ENCODE measurements around the gene PLA2R1.

DNA sequence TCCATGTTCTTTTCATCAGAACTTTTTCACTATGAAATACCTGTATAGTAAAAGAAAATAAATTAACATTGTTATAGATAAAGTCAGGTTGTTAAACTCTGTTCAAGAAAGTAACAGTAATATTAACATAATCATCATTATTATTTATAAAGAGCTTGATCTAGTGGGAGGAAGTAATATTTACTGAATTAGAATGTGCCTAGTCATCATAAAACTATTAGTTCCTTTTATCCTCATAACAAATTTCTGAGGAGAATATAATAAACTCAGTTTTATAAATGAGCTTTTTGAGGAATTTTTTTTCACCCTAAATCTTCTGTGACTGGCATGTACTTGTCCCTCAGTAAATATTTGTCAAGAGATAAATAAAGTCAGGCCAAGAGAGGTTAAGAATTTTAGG, 78.4 kb downstream of the PLA2R1 start:
- TF ChIP-seq POLR2A (IDR thresholded peaks at IDR 0.05) = no peak
- TF ChIP-seq, protein P1, sequence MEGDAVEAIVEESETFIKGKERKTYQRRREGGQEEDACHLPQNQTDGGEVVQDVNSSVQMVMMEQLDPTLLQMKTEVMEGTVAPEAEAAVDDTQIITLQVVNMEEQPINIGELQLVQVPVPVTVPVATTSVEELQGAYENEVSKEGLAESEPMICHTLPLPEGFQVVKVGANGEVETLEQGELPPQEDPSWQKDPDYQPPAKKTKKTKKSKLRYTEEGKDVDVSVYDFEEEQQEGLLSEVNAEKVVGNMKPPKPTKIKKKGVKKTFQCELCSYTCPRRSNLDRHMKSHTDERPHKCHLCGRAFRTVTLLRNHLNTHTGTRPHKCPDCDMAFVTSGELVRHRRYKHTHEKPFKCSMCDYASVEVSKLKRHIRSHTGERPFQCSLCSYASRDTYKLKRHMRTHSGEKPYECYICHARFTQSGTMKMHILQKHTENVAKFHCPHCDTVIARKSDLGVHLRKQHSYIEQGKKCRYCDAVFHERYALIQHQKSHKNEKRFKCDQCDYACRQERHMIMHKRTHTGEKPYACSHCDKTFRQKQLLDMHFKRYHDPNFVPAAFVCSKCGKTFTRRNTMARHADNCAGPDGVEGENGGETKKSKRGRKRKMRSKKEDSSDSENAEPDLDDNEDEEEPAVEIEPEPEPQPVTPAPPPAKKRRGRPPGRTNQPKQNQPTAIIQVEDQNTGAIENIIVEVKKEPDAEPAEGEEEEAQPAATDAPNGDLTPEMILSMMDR (IDR thresholded peaks at IDR 0.05) = no peak
